ES-I3 (cell line): ENCODE data around the gene ATG9B.
"Not testable (repeated sequence)": the region's sequence is repeated elsewhere in the genome, so short reads cannot be mapped to it uniquely, and the experiment has no call there.

Source experiments
- H3K36me3 ChIP-seq: 2 replicates; pipeline ENCODE4 v1.6.1; 2013; ENCODE audit warnings: mild to moderate bottlenecking, low read length, control low read depth, moderate library complexity; ENCODE audit not compliant: insufficient read depth
- H3K4me1 ChIP-seq: 2 replicates; pipeline ENCODE4 v1.6.1; 2013; ENCODE audit warnings: mild to moderate bottlenecking, control low read depth, low read length; ENCODE audit not compliant: insufficient read depth
- H3K9ac ChIP-seq: 2 replicates; pipeline ENCODE4 v1.6.1; 2013; ENCODE audit warnings: low read depth, mild to moderate bottlenecking, low read length, moderate library complexity
- H3K9me3 ChIP-seq: 2 replicates; pipeline ENCODE4 v1.6.1; 2013; ENCODE audit warnings: mild to moderate bottlenecking, low read length, moderate library complexity; ENCODE audit not compliant: control insufficient read depth, insufficient read depth

The ATG9B gene

DNA sequence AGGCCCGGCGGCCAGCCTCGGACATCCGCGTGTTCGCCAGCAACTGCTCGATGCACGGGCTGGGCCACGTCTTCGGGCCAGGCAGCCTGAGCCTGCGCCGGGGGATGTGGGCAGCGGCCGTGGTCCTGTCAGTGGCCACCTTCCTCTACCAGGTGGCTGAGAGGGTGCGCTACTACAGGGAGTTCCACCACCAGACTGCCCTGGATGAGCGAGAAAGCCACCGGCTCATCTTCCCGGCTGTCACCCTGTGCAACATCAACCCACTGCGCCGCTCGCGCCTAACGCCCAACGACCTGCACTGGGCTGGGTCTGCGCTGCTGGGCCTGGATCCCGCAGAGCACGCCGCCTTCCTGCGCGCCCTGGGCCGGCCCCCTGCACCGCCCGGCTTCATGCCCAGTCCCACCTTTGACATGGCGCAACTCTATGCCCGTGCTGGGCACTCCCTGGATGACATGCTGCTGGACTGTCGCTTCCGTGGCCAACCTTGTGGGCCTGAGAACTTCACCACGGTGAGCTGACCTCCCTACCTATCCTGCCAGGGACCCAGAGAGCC, 24.7 kb upstream of the ATG9B start:
- H3K9me3 ChIP-seq, result no peaks in the 10 kb centered on the region
- H3K9ac ChIP-seq, result no peak overlapping the region
- no peaks in the 10 kb centered on the region for H3K4me1 ChIP-seq
- no peaks in the 10 kb centered on the region for H3K36me3 ChIP-seq

DNA sequence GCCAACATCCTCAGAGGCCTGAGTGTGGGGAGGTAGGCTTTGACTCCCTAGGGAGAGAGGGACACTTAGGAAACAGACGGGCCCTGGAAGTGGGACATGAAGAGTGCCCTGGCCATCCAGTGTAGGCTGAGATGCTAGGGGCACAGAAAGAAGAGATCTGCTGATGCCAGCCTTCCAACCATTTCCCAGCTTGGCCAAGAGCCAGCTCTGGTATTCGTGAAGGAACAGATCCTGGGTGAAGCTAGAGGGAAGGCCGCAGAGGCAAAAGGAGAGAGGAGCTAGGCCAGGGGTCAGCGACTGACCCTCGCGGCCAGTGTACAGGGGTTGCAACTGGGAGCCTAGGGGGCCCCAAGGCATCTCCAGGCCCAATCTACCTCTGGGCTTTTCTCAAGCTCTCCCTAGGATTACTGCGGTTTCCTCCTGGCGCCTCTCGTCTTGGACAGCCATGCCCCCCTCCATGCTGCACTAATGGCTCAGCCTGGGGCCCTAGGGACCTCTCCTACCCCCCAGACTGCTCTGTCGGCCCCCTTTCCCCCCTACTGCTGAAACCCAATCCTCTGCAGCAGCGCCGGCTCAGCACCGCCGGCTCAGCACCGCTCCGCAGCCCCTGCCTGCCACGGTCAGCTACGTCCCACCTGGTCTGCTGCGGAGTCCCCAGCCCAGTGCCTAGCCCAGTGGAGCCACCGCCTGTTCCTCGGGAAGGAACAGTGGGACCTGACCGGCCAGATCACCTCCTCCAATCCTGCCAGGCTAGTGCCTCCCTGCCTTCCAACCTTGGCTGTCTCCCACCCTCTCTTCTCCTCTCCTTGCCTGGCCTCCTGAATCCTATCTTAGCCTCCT, 23.9 kb upstream of the ATG9B start, which contains the start of gene ASIC3:
Gene ASIC3, plus strand, starts transcription at position 556 of the 840 bp plus-strand sequence. CDS start 355 bp downstream, outside the sequence.
- Histone ChIP-seq H3K9me3 (no peaks in the 10 kb centered on the region), H3K9ac (no peak within 1 kb of the TSS), H3K36me3 (no peaks in the 10 kb centered on the region), H3K4me1 (no peaks in the 10 kb centered on the region)

DNA sequence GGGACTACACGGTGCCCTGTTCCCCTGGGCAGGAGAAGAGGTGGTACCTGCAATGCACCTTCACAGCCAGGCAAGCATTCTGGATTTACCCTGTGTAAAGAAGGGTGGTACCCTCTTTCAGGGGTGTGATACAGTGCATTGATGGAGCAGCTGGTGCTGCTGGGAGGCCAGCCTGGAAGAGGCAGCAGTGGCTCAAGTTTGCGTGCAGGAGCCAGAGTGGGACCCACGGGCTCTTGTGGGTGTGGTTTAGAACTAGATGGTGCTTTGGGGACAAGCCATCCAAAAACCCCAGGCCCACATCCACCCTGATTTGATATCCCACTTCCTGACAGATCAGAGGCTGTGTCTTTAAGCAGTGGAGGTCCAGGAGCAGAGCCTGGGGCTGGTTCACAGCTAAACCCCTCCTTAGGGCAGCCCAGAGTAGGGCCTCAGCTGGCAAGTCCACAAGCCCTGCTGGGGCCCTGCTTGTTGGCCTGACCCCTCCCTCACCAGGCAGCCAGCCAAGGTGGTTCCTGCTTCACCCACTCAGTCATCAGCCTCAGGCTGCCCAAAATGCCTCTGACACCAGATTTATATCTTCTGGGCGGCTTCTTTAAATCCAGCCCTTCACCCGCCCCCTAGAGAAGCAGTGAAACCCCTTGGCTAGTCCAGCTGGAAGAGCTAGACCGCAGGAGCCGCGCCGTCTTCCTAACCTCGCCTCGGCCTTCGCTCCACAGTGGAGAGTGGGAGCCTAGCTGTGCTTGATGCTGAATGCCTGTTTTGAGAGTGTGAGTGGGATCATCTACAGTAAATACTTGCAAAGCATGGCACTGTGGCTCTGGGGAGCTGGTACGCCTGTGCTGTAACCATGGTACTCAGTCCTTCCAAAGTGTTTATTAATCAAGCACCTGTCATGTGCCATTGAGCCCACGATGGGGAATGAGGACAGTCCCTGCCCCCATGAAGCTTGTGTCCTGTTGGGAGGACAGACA, 22.6 kb upstream of the ATG9B start:
- Histone ChIP-seq H3K36me3 (no peaks in the 10 kb centered on the region; the same call in 1 of the 2 replicates), H3K4me1 (no peaks in the 10 kb centered on the region), H3K9me3 (no peaks in the 10 kb centered on the region), H3K9ac (no peak overlapping the region)

DNA sequence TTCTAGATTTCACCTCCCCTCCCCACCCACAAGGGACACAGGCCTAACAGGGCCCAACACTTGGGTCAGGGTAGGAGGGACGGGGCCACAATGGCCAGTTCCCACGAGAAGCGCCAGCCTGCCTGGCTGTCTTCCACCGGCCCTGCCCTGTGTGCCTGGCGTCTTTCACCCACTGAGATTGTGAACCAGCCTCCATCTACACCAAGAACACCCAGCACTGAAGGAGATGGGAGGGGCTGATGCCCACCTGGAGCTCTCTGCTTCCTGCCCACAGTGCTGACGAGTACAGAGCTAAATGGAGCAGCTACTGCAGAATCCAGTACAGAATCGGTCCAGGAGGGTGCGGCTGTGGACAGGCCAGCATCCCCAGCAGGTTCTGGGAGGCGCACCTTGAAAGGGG, 21.7 kb upstream of the ATG9B start:
- Histone ChIP-seq H3K4me1 (no peaks in the 10 kb centered on the region), H3K36me3 (no peaks in the 10 kb centered on the region; the same call in 1 of the 2 replicates), H3K9ac (no peak overlapping the region), H3K9me3 (no peaks in the 10 kb centered on the region)

DNA sequence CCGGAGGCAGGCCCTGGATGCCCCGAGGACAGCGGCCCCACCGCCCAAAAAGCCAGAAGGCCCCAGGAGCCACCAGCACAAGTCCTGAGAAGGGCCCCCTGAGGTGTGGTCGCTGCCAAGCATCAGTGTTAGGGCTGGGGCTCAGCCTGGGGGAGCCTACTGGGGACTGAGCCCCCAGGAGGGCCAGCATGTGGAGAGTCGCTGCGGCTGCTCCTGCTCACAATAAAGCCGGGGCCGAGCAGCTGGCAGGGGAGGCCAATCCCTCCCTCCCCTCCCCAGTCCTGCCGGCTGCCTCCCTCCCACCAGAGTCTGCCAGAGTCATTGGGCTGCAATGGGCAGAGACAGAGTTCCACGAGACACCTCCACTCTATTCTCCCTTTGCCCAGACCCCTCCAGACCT, 21.0 kb upstream of the ATG9B start:
- Histone ChIP-seq H3K4me1 (no peaks in the 10 kb centered on the region), H3K9me3 (no peaks in the 10 kb centered on the region), H3K9ac (no peak overlapping the region), H3K36me3 (no peaks in the 10 kb centered on the region; the same call in 1 of the 2 replicates)

DNA sequence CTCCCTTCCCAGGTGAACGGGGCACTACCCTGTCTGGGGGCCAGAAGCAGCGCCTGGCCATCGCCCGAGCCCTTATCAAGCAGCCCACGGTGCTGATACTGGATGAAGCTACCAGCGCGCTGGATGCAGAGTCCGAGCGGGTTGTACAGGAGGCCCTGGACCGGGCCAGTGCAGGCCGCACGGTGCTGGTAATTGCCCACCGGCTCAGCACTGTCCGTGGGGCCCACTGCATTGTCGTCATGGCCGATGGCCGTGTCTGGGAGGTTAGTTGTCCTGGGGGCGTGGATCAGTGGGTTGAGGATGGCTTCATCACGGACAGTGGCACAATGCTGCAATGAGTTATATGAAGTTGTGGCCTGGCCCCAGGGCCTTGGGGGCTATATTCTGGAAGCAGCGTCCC, 19.7 kb upstream of the ATG9B start:
- Histone ChIP-seq H3K4me1 (peaks cover 8% of the 10 kb centered on the region; the same call in 1 of the 2 replicates), H3K9me3 (no peaks in the 10 kb centered on the region), H3K9ac (no peak overlapping the region), H3K36me3 (no peaks in the 10 kb centered on the region; the same call in 1 of the 2 replicates)

DNA sequence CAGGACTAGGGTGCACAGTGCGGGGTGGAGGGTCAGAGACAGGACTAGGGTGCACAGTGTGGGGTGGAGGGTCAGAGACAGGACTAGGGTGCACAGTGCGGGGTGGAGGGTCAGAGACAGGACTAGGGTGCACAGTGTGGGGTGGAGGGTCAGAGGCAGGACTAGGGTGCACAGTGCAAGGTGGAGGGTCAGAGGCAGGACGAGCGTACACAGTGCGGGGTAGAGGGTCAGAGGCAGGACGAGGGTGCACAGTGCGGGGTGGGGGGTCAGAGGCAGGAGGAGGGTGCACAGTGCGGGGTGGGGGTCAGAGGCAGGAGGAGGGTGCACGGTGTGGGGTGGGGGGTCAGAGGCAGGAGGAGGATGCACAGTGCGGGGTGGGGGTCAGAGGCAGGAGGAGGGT, 19.2 kb upstream of the ATG9B start:
- not testable (repeated sequence) for H3K36me3 ChIP-seq, H3K9ac ChIP-seq, H3K9me3 ChIP-seq
- peaks cover 13% of the 10 kb centered on the region for H3K4me1 ChIP-seq

DNA sequence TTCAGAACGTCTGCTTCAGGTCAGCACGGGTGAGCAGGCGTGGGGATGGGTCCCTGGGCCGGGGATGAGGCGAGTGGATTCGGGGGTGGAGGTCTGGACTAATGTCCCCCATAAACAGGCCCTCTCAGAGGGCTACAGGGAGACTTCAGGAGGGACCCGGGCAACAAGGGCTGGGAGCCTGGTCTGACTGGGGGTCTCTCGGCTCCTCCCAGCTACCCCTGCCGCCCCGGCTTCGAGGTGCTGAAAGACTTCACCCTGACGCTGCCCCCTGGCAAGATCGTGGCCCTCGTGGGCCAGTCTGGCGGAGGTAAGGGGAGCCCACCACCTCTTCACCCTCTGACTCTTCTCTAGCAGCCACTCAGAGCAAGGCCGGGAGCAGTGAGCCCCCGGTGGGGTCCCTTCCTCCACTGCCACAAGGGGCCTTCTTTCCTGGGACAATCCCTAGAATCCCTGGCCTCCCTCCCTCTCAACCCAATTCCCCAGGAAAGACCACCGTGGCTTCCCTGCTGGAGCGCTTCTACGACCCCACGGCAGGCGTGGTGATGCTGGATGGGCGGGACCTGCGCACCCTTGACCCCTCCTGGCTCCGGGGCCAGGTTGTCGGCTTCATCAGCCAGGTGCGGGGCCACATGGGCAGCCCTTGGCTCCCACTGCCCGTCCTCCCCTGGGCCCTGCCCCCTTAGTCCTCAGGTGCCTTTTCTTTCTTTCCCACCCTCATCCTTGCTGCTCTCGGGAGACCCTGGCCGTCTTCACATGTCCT, 16.5 kb upstream of the ATG9B start:
- Histone ChIP-seq H3K9ac (no peak overlapping the region), H3K4me1 (peaks cover 13% of the 10 kb centered on the region), H3K36me3 (no peaks in the 10 kb centered on the region; the same call in 1 of the 2 replicates), H3K9me3 (no peaks in the 10 kb centered on the region)

DNA sequence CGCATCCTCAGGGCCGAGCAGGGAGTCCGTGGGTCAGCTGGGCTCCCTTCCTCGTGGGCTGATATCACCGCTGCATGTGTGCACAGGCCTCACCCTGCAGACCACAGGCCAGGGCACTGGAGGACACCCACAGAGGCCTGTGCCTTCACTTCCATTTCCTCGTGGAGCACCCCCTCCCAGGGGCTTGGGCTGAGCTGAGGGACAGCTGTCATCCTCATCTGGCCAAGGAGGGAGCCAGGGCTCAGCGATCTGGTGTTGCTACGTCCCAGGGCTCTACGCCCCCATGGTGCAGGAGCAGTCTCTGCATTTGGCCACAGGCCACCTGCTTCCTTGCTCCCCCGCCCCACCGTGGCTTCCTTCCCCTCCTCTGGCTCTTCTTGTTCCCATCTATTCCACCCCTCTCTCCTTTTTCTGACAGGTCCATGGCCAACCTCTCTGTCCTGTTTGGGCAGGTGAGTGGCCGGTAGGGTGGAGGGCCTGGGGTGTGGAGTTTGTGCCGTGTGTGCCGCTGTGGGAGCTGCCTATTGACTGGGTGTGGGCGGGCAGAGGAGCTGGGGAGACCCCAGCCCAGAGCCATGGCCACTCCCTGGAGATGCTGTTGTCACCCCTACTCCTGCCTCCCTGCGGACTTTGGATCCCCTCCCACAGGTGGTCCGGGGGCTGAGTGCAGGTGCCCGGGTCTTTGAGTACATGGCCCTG, 15.7 kb upstream of the ATG9B start:
- Histone ChIP-seq H3K9ac (no peak overlapping the region), H3K36me3 (no peaks in the 10 kb centered on the region; the same call in 1 of the 2 replicates), H3K9me3 (no peaks in the 10 kb centered on the region), H3K4me1 (peaks cover 13% of the 10 kb centered on the region)

DNA sequence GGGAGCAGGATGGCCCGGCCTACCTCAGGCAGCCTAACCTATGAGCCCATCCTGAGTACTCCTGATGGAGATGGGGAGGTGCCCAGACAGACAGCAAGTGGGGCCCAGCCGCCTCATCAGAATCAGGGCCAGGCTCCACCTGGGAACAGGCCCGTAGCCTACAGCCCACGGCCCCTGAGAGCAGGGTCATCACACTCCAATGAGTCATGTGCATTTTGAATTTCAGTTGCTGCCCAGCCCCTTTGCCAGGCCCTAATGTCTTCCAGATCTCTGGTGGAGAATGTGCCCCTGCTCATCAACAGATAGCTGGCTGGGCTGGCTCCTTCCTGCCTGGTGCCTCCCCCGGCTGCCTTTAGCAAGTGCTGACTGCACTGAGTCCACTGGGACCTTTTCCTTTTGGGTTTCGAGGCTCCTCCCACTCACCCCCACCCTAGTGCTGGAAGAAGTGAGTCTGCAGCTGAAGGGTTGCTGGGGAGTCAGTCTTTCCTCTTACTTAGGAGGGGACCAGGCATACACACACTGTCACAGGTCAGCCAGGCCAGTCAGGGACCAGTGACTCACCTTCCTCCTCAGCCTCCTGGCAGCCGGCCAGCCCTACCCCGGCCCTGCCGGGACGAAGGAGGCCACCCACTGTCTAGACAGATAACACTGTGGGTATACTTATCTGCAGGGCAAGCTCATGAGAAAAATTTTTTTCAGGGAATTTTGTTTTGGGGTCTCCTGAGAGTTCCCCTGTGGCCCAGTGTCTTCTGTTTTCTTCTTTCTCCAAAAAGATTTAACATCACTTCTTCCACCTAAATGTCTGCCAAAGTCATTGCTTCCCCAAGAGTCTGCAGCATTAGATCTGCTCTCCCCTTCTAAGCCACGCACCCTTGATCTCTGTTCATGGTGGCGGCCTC, 14.9 kb upstream of the ATG9B start:
- H3K36me3 ChIP-seq, result no peaks in the 10 kb centered on the region; the same call in 1 of the 2 replicates
- H3K9me3 ChIP-seq, result no peaks in the 10 kb centered on the region
- no peak overlapping the region for H3K9ac ChIP-seq
- H3K4me1 ChIP-seq, result peaks cover 13% of the 10 kb centered on the region

DNA sequence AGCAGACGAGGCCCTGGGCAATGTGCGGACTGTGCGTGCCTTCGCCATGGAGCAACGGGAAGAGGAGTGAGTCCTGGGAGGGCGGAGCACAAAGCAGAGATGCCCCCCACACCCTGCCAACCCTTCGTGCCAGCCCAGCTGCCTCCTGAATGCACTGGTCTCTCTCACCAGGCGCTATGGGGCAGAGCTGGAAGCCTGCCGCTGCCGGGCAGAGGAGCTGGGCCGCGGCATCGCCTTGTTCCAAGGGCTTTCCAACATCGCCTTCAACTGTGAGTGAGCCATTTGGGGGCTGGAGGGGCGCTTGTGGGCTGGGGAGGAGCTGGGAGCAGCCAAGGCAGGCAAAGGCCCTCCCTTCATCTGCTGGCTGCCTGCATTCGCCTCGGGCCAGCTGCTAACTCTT, 11.6 kb upstream of the ATG9B start:
- Histone ChIP-seq H3K36me3 (no peaks in the 10 kb centered on the region), H3K4me1 (peaks cover 13% of the 10 kb centered on the region), H3K9me3 (no peaks in the 10 kb centered on the region), H3K9ac (no peak overlapping the region)

DNA sequence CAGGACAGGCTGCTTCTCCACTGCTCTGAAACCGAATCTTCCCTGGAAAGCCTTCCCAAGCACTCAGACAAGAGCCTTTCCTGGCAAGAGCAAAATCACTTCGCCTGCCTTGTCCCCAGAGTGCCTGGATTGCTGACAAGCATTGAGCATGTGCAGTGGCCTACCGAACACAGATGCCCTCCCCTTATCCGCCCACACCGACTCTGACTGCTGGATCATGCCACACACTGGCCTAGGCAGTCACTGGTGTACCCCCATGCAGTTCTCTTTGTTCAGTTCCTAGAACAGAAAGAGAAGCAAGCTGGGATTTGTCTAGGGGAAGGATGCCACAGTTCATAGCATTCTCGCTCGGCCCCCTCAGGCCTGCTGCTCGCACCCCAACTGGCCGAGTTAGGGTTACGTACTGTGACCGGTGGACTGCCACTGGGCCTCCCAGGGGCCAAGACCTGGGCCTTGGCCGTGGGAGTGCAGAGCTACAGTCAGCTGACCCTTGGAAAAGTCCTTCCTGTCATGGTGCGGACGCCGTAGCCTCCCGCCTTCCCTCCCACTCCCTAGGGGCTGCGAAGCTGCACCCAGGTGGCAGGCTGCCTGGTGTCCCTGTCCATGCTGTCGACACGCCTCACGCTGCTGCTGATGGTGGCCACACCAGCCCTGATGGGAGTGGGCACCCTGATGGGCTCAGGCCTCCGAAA, 10.9 kb upstream of the ATG9B start:
- H3K4me1 ChIP-seq, result peaks cover 13% of the 10 kb centered on the region
- H3K9me3 ChIP-seq, result no peaks in the 10 kb centered on the region
- H3K9ac ChIP-seq, result no peak overlapping the region
- H3K36me3 ChIP-seq, result no peaks in the 10 kb centered on the region
